HG03378 (cell line): ENCODE results near the gene GRIK3.

Experiments used
- ATAC-seq: cut with Tn5 transposase; IDR thresholded peaks from one replicate; pipeline ENCODE4 v1.9.1; 2021; ENCODE audit warnings: mild to moderate bottlenecking, moderate library complexity; ENCODE audit not compliant: unreplicated experiment

The GRIK3 gene

DNA sequence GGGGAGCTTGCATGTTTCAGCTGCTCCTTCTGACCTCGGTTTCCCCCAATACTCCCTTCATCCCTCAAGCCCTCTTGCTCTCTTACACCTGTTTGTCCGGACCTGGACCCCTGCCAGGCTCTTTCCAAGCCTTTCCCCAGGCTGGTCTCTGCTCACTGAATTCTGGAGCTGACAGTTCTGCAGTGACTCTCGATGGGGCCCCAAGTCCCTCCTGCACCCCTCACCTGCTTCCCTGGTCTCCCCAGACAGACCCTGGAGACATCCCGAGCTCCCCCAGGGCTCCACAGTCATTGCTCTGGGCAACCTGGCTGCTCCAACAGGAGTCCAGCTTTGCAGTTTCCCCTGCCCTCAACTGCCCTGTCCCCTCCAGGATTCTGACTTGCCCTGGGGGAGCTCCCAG, 198.6 kb downstream of the GRIK3 start:
- ATAC-seq: no peak

- ATAC-seq: no peak
Measured at GRCh38 chr1:36835017-36835695, 199.2 kb downstream of the GRIK3 start.

- no peak for ATAC-seq
Measured at GRCh38 chr1:36834586-36834985, 199.7 kb downstream of the GRIK3 start.

GRCh38 chr1:36831186-36831810, 203.0 kb downstream of the GRIK3 start:
- no peak for ATAC-seq

DNA sequence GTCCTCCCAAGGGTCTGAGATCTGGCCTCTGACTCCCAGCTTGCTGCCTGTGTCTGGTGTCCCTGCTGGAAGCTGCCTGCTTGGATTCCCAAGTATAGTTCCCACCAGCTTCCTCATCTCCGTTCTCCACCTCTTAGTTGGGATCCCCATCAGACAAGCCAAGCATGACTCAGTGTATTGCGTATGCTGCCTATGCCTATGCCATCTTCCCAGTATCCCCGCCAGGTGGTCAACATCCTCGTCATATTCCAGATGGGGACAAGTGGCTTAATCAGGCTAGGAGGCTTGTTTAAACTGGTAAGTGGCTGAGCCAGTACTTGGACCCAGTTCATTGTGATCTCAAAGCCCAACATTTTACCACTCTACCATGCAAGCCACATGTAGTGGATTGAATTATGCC, 204.4 kb downstream of the GRIK3 start:
- ATAC-seq: no peak

DNA sequence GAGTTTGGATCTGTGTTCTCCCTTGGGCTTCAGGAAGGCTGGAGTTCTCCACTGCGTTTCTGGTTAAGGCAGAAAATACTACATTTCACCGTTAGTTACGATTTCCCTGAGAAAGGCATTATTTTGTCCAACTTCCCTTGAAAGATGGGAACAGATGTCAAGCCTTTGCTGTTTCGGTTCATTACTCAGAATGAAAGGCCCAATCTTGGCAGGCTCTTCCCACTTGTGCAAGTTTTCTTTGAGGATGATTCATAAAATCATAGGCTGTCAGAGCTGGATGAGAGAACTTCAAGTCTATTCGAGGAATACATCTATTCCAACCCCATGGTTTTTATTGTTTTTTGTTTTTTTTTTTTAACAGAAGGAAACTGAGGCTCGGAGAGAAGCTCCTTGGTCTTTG, 205.2 kb downstream of the GRIK3 start:
- no peak for ATAC-seq

- no peak for ATAC-seq
Measured at GRCh38 chr1:36825226-36825625, 209.1 kb downstream of the GRIK3 start.

- ATAC-seq: no peak
Measured at GRCh38 chr1:36824390-36824861, 209.9 kb downstream of the GRIK3 start.

- no peak for ATAC-seq
Measured at GRCh38 chr1:36822648-36823047, 211.7 kb downstream of the GRIK3 start.

DNA sequence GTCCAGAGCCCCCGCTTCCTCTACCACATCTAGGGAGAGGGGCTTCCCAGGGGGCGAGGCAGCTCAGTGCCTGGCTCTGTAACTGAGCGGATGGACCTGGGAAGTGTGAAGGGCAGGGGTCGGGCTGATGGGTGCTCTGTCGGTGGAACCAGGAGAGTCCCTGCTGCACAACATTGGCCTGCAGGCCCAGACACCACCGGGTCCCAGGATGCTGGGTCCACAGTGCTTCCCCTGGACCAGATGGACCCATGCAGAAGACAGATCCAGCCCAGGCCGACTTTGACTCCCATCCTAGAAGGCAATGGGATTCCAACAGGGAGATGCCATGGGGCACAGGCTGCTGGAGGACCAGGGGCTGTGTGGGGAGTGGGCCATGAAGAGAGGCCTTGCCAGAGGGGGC, 212.9 kb downstream of the GRIK3 start:
- no peak for ATAC-seq

DNA sequence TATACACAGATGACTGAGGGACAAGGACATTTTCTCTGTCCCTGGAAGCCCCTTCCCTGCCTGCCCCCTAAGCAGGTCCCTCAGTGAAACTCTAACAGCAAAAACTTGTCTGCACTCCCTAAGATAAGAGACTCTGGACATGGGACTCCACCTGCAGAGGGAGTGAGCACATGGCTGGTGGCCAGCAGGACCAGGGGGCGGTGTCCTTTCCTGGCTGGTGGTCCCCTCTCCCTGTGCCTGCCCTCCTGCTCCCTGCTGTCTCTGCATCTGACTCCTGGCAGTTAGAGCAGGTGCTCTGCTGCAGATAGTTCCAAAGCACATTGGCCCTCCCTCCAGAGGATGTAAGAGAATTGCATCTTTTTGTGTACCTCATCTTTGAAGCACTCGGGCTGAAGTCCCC, 215.5 kb downstream of the GRIK3 start:
- no peak for ATAC-seq

- no peak for ATAC-seq
Measured at GRCh38 chr1:36816348-36816747, 218.0 kb downstream of the GRIK3 start.

- ATAC-seq: no peak
Measured at GRCh38 chr1:36814774-36815173, 219.5 kb downstream of the GRIK3 start.

GRCh38 chr1:36814083-36814482, 220.2 kb downstream of the GRIK3 start:
- no peak for ATAC-seq

DNA sequence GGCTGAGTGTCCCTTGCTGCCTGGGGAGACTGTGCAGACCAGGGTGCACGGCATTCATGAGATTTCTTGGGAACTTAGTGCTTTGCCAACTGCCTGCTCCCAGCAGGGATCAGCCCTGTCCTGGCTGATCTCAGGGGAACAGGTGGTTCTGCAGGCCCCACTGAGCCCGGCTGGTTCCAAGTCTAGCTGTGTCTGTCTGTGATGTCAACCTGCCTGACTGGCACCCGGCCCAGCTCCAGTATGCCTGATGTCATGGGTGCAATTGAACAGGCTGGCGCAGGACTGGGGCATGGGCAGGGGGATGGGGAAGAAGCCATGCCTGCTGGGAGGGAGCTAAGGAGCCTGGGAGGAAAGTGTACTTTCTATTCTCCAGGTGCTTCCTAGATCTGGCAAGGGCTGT, 227.1 kb downstream of the GRIK3 start:
- no peak for ATAC-seq

- ATAC-seq: no peak
Measured at GRCh38 chr1:36805979-36806640, 228.2 kb downstream of the GRIK3 start.

- no peak for ATAC-seq
Measured at GRCh38 chr1:36804669-36805314, 229.5 kb downstream of the GRIK3 start.

DNA sequence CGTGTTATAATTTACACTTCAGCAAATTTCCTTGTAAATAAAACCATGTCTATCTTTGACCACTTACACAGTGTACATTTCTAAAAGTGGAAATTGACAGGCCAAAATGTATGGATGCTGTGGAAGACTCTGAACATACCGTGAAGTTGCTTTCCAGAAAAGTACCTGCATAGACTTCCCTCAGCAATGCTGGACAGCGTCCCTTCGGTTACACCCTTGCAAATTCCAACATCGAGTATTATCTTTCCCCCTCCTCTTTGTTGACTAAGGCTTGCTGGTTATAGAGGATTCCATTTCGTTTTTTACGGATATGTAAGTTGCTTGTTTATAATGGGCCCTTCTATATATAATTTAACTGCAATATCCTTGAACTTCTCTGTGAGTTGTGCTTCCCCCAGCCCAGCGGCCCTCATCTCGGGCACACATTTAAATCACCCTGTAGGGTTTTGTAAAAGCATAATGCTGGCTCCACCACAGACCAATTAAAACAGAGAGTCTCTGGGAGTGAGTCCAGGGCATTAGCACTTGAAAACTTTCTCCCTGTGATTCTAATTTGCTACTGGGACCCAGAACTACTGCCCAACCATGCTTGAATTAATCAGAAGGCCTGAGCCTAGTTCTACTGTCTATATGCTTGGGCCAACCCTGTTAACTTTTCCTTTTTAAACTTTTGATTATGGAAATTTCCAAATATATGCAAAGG, 230.3 kb downstream of the GRIK3 start:
- no peak for ATAC-seq

DNA sequence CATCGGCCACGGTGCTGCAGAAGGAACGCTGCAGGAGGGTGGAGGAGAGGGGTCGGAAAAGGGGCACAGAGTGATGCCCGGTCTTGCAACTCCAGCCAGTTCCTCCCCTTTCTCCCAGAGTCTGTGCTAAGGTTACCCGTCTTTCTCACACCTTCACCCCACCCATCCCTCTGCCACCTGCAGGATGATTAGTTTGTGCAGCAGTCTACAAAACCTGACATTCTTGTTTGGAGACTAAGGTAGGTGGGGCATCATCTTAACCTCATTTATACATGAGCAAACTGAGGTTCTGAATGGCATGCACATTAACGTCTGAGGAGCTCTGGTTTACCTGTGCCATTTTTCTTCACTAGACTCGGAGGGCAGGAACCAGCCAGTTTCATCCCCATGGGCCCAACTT, 232.3 kb downstream of the GRIK3 start:
- no peak for ATAC-seq

GRCh38 chr1:36797761-36798160, 236.6 kb downstream of the GRIK3 start:
- ATAC-seq: no peak

DNA sequence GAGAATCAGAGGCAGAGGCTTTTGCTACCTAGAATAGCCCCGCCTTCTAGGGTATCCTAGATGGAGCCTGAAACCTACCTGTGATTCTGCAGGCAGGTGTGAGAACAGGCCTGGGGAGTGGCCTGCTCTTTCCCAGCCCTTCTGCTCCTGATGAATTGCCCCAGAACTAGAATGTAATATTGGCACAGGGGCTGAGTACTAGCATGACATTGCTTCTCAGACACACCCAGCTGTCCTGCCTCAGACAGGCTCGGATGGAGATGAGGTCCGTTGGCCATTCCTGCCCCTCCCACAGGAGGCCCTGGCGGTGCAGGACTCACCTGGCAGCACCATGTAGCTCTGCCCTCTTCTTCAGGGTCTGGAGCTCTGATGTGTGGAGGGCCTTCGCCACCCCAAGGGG, 237.6 kb downstream of the GRIK3 start:
- no peak for ATAC-seq
